ENCODE data around the gene MAOB.

GRCh38 chrX:43850629-43851028 lies 31.6 kb downstream of the MAOB start:
- no peak for TF ChIP-seq CTCF (IDR thresholded peaks at IDR 0.05; ENCODE audit: insufficient read depth, low read length, poor library complexity, severe bottlenecking)
- TF ChIP-seq EZH2phosphoT487 (conservative IDR thresholded peaks at IDR 0.05; ENCODE audit: low read length) = no peak

Data from SU-DHL-6 (cell line).